Measurements from ENCODE around the gene GHRL. TPM values are rescaled to one million over a fixed set of nuclear protein-coding genes. Genes with fewer than 3 reads are reported as not detected.

GHRL gene
- total RNA-seq, 1 experiment from 2014 or later: not detected

GRCh38 chr3:10332481-10333348 is 40.0 kb upstream of the GHRL start:
- Mint-ChIP-seq H3K9me3 (ENCODE audit: unreplicated experiment) (no peaks in the 10 kb centered on the region), H3K36me3 (ENCODE audit: insufficient read depth, unreplicated experiment) (no peaks in the 10 kb centered on the region), H3K4me1 (ENCODE audit: low read depth, unreplicated experiment) (no peaks in the 10 kb centered on the region), H3K27ac (ENCODE audit: unreplicated experiment) (no peak overlapping the region), H3K4me3 (ENCODE audit: unreplicated experiment) (no peak overlapping the region), H3K27me3 (ENCODE audit: insufficient read depth, unreplicated experiment) (peaks cover 15% of the 10 kb centered on the region)
- no peaks in the 10 kb centered on the region for H3K9me3 ChIP-seq
- no peaks in the 10 kb centered on the region; the same call in none of the 2 replicates for H3K27me3 ChIP-seq (replicated peaks; ENCODE audit: control insufficient read depth, insufficient read depth, low read length)
- TF ChIP-seq CTCF (IDR thresholded peaks at IDR 0.05; ENCODE audit: insufficient read depth in 1 of 2, low read depth in 1 of 2, low read length in 1 of 2, severe bottlenecking in 1 of 2, unreplicated experiment in 1 of 2): no peak
- H3K36me3 ChIP-seq (ENCODE audit: control insufficient read depth, insufficient read depth, low read length): no peaks in the 10 kb centered on the region
- no peak overlapping the region for H3K4me3 ChIP-seq (ENCODE audit: low read depth, low read length)
- no TSS peak for BruUV-seq (replicated peaks)
- intact Hi-C loops (cut with micrococcal nuclease; ENCODE audit: unreplicated experiment): no loop called here
- POLR2A ChIA-PET: no interaction called here
- H3K4me1 ChIP-seq: 0 out of 2 replicates have a peak, but pooled peaks cover 3% of the 10 kb centered on the region
- DNase-seq: no peak
- CTCF ChIA-PET: no interaction called here

- no peak for TF ChIP-seq CTCF (IDR thresholded peaks at IDR 0.05; ENCODE audit: insufficient read depth in 1 of 2, low read depth in 1 of 2, low read length in 1 of 2, severe bottlenecking in 1 of 2, unreplicated experiment in 1 of 2)
- CTCF ChIA-PET: no interaction called here
Measured at GRCh38 chr3:10331320-10331719, 38.6 kb upstream of the GHRL start.

GRCh38 chr3:10330319-10330718 is 37.6 kb upstream of the GHRL start:
- intact Hi-C loops (cut with micrococcal nuclease; ENCODE audit: unreplicated experiment): no loop called here

More at GRCh38 chr3:10331320-10331719, 38.6 kb upstream of the GHRL start:
- Mint-ChIP-seq H3K4me1 (ENCODE audit: low read depth, unreplicated experiment) (no peaks in the 10 kb centered on the region), H3K36me3 (ENCODE audit: insufficient read depth, unreplicated experiment) (no peaks in the 10 kb centered on the region), H3K27me3 (ENCODE audit: insufficient read depth, unreplicated experiment) (peaks cover 20% of the 10 kb centered on the region), H3K4me3 (ENCODE audit: unreplicated experiment) (no peak overlapping the region), H3K27ac (ENCODE audit: unreplicated experiment) (no peak overlapping the region), H3K9me3 (ENCODE audit: unreplicated experiment) (no peaks in the 10 kb centered on the region)
- POLR2A ChIA-PET: no interaction called here
- Histone ChIP-seq H3K36me3 (ENCODE audit: control insufficient read depth, insufficient read depth, low read length) (no peaks in the 10 kb centered on the region), H3K9me3 (no peaks in the 10 kb centered on the region), H3K4me3 (ENCODE audit: low read depth, low read length) (no peak overlapping the region), H3K4me1 (no peaks in the 10 kb centered on the region), H3K27me3 (replicated peaks; ENCODE audit: control insufficient read depth, insufficient read depth, low read length) (no peaks in the 10 kb centered on the region; the same call in none of the 2 replicates)
- no TSS peak for BruUV-seq (replicated peaks)
- no peak for DNase-seq
- intact Hi-C loops (cut with micrococcal nuclease; ENCODE audit: unreplicated experiment): no loop called here

More at GRCh38 chr3:10330319-10330718, 37.6 kb upstream of the GHRL start:
- no peaks in the 10 kb centered on the region for H3K4me1 Mint-ChIP-seq (ENCODE audit: low read depth, unreplicated experiment)
- ChIA-PET POLR2A (no interaction called here), CTCF (interaction anchor here (1.0 kb wide), 1 partner anchor 8 kb away, joined by 5 read pairs; no protein-coding TSS in a partner anchor)
- no peaks in the 10 kb centered on the region for H3K36me3 Mint-ChIP-seq (ENCODE audit: insufficient read depth, unreplicated experiment)
- no peaks in the 10 kb centered on the region for H3K9me3 Mint-ChIP-seq (ENCODE audit: unreplicated experiment)
- DNase-seq: no peak
- no TSS peak for BruUV-seq (replicated peaks)
- no peak overlapping the region for H3K4me3 Mint-ChIP-seq (ENCODE audit: unreplicated experiment)
- TF ChIP-seq CTCF (IDR thresholded peaks at IDR 0.05; ENCODE audit: insufficient read depth in 1 of 2, low read depth in 1 of 2, low read length in 1 of 2, severe bottlenecking in 1 of 2, unreplicated experiment in 1 of 2): no peak
- Histone ChIP-seq H3K4me3 (ENCODE audit: low read depth, low read length) (no peak overlapping the region), H3K4me1 (no peaks in the 10 kb centered on the region), H3K9me3 (no peaks in the 10 kb centered on the region), H3K27me3 (replicated peaks; ENCODE audit: control insufficient read depth, insufficient read depth, low read length) (no peaks in the 10 kb centered on the region; the same call in none of the 2 replicates), H3K36me3 (ENCODE audit: control insufficient read depth, insufficient read depth, low read length) (no peaks in the 10 kb centered on the region)
- no peak overlapping the region for H3K27ac Mint-ChIP-seq (ENCODE audit: unreplicated experiment)
- peaks cover 29% of the 10 kb centered on the region for H3K27me3 Mint-ChIP-seq (ENCODE audit: insufficient read depth, unreplicated experiment)

Data from Caco-2 (cell line).